Fibroblast of skin of abdomen (primary cell): ENCODE results near the gene PYM1. TPM values are rescaled to one million over a fixed set of nuclear protein-coding genes. Genes with fewer than 3 reads are reported as not detected.

Experiments
- DNase-seq: peaks from one replicate; pipeline ENCODE4 v3.0.0-alpha.2; 2013
- polyA plus RNA-seq, 2 experiments: library from polyadenylated mRNA; unstranded; fragments of 120-200 nt; gene quantifications; one replicate each; pipeline ENCODE4 v1.2.1, GENCODE V29; 2013; ENCODE audit not compliant: insufficient read length in 2 of 2

Gene PYM1
- polyA plus RNA-seq (2013, experiment 1 of 2; ENCODE audit: insufficient read length): 27.3 TPM
- 25.8 TPM for polyA plus RNA-seq (2013, experiment 2 of 2; ENCODE audit: insufficient read length)

- peak; percentile 58 for DNase-seq
Observed at GRCh38 chr12:55927588-55928502, at the start of gene PYM1. Gene PYM1, minus strand, starts transcription at chr12:55927894. Its CDS starts 133 bp downstream, at chr12:55927761.

DNA sequence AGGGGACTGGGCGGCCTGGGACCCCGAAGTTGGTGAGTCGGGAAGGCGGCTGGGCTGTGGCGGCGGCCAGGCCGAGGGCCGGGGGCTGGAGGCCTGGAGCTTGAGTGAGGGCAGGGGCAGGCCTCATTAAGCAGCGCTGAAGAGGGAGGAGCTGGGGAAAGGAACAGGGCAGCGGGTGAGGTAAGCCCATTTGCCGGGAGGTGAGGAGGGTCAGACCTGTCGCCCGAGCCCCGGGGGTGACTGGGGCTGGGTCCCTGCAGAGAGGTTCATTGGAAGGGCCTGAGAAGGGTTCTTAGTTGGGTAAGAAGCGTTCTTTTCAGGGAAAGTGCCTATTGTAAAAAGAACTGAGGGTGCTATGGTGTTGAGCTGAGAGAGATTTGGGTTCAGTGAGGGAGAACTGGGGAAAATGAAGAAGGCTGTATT lies 46.6 kb upstream of the PYM1 start:
- DNase-seq: no peak

- peak; percentile 100 for DNase-seq
Observed at GRCh38 chr12:55973599-55974307, 46.1 kb upstream of the PYM1 start, which contains the start of gene RAB5B. Gene RAB5B, plus strand, starts transcription at chr12:55974078. Its CDS starts 12,883 bp downstream, at chr12:55986961.

GRCh38 chr12:55972911-55973598 lies 45.4 kb upstream of the PYM1 start:
- DNase-seq: peak; percentile 26

GRCh38 chr12:55972456-55972855 lies 44.8 kb upstream of the PYM1 start:
- no peak for DNase-seq

GRCh38 chr12:55972042-55972441 lies 44.3 kb upstream of the PYM1 start:
- DNase-seq: peak; percentile 43

GRCh38 chr12:55970775-55971174 lies 43.1 kb upstream of the PYM1 start:
- DNase-seq: peak; percentile 9

GRCh38 chr12:55969356-55969755 lies 41.7 kb upstream of the PYM1 start:
- DNase-seq: no peak

DNA sequence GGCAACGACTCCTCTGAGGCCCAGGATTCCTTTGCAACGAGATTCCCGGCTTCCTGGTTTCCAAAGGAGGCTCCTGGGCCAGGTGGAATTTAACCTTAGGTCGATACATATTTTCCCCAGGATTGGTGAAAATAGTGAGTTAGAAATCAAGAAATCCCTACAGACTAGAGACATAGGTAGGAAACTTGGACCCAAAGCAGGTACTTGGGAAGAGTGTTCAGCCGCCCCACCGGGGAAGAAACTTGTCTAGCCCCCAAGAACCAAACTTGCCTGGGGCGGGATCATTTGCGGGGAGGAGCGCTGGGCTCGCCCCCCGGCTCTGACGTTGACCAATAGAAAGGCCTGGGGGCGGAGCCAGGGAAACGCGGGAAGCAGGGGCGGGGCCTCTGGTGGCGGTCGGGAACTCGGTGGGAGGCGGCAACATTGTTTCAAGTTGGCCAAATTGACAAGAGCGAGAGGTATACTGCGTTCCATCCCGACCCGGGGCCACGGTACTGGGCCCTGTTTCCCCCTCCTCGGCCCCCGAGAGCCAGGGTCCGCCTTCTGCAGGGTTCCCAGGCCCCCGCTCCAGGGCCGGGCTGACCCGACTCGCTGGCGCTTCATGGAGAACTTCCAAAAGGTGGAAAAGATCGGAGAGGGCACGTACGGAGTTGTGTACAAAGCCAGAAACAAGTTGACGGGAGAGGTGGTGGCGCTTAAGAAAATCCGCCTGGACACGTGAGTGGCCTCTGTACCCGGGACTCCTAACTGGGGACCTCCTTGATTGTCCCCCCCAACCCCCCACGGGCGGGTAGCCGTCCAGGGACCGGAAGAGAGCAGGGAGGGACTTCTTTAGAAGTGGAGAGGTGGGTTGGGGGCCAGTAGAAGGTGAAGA lies 39.0 kb upstream of the PYM1 start, which contains the start of gene CDK2:
Gene CDK2, plus strand, starts transcription at position 423 of the 874 bp plus-strand sequence. Its CDS starts 179 bp downstream, at position 602.
- peak; percentile 75 for DNase-seq

- DNase-seq: no peak
Observed at GRCh38 chr12:55965941-55966407, 38.3 kb upstream of the PYM1 start, which contains the start of gene PMEL. Gene PMEL, minus strand, starts transcription at chr12:55966042. Its CDS starts 31 bp downstream, at chr12:55966011.

DNA sequence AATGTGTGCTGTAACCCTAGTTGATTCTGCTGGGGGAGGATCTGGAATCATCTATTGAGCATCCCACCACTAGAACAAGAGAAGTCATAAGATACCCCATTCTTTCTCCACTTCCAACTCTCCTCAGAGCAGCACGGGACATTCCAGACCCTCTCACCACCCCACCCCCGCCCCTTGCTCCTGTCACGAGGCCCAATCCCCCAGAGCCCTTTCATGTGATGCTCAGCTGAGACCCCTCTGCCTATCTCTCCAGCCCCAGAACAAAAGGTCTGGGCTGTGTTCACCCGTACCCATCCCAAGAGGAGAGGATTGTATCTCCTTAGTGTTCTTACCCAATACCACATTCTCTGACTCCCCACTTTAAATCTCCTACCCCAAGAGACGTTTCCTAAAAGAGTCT lies 37.5 kb upstream of the PYM1 start:
- no peak for DNase-seq

- no peak for DNase-seq
Observed at GRCh38 chr12:55963760-55964159, 36.1 kb upstream of the PYM1 start.

DNA sequence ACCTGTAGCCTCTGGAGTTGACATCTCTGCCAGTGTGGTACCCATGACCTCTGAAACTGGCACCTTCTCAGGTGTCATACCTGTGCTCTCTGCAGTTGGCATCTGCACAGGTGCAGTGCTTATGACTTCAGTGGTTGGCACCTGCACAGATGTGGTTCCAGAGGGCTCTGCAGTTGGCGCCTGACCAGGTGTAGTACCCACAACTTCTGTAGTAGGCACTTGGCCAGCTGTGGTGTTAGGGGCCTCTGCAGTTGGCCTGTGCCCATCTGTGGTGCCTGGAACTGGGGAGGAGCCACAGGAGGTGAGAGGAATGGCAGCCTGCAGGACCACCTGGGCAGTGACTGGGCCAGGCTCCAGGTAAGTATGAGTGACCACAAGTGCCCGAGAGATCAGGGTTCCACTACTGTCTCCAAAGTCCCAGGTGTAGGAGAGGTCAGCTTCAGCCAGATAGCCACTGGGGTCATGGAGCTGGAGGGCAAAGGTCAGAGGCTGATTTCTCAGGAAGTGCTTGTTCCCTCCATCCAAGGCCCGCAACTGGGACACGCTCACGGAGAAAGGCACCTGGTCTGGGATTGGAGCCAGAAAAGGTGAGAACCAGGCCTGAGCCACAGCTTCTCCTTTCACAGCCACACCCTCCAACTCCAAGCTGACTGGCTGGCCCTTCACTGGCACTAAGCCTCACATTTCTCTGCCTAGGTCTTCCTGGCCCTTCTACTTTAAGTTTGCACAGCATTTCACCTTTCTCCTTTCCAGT lies 29.6 kb upstream of the PYM1 start:
- no peak for DNase-seq

DNA sequence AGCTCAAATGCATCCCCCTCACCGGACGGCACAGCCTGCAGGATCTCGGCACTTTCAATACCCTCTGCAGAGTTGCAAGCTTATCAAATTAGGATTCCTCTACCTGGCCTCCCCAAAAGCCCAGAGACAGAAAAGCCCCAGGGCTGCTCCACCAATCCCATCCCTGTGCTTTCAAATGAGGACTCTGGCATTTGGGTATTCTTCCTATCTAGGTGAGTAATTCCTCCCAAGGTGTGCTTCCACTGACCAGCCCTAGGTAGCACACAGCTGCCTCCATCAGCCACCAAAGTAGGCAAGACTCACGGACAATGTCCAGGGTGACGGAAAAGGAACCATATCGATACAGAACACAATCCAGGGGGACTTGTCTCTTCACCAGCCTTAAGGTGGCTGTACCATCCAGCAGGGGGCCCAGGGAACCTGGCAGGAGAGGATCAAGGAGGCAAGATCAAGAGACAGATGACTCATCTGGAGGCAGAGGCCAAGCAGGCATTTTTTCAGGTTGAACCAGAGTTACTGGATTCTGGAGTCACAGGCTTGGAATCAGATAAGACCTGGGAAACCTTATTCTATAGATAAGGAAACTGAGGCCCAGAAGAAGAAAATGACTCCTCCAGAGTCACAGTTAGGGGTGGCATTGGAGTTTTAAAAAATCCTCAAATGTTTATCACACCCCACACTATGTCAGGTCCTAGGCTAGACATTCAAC lies 28.3 kb upstream of the PYM1 start:
- peak; percentile 54 for DNase-seq

- no peak for DNase-seq
Observed at GRCh38 chr12:55955344-55955743, 27.6 kb upstream of the PYM1 start.

DNA sequence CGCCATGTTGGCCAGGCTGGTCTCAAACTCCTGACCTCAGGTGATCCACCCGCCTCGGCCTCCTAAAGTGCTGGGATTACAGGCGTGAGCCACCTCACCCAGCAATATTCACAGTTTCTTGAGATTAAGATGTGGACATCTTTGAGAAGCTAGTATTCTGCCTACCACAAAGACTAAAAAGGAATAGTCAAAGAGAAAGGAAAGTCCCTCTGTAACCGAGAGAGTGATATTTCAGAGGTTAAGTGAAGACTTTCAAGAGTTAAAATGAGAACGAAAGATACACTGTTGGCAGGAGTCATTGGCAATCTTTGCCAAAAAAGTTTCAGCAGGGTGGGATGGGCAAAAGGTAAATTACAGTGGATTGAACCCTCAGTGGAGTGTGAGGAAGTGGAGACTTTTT lies 18.9 kb upstream of the PYM1 start:
- DNase-seq: no peak

- DNase-seq: no peak
Observed at GRCh38 chr12:55942577-55943136, 15.0 kb upstream of the PYM1 start.

DNA sequence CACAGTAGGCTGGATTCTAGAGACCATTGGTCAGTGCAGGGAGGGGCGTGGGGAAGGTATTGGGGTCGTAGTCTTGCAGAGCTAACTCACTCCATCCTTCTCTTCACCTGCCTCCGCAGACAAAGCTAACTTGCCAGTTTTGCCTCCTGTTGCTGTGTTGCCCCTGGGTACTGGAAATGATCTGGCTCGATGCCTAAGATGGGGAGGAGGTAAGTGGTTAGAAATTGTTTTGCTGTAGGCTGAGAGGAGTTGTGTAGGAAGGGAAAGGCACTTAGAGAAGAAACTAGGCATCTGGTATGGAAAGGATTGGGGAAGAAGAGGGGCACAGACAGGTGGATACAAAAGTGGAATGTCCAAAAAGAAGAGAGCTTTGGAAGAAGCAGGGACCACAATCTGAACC lies 14.4 kb upstream of the PYM1 start:
- DNase-seq: no peak

- DNase-seq: peak; percentile 74
Observed at GRCh38 chr12:55940065-55940732, 12.5 kb upstream of the PYM1 start.
